PC-9 (cell line): ENCODE data around the gene TEX48. TPM values are rescaled to one million over a fixed set of nuclear protein-coding genes. Genes with fewer than 3 reads are reported as not detected.

Experiments used
- BruUV-seq: library from RNA; stranded (reverse); fragments of 400-500 nt; replicated peaks from 2 replicates; lab custom pipeline; 2021; lab: Mats Ljungman, UMichigan
- CTCF ChIA-PET: fragments of 300-600 bp; sonication (Branson Sonifier 250); formaldehyde crosslinking; loops from one replicate; lab custom pipeline; 2022; ENCODE audit warnings: antibody characterized with exemption; lab: Charles Lee
- POLR2A ChIA-PET: fragments of 300-600 bp; sonication (Branson Sonifier 250); formaldehyde crosslinking; loops from one replicate; lab custom pipeline; 2022; ENCODE audit warnings: antibody characterized with exemption; ENCODE audit not compliant: unreplicated experiment; lab: Charles Lee
- DNase-seq, 2 experiments: peaks; one replicate each; pipeline versions ENCODE4 v3.0.0 to v3.0.0-alpha.2; 2015 to 2022; ENCODE audit warnings: mixed read lengths in 1 of 2
- H2AFZ ChIP-seq: fragments of 200-600 bp; sonication (generic); 2 replicates; pipeline ENCODE4 v1.8.1; 2017; ENCODE audit warnings: antibody characterized with exemption
- H3F3A ChIP-seq: fragments of 200-600 bp; sonication (generic); 2 replicates; pipeline ENCODE4 v1.8.1; 2017; ENCODE audit warnings: antibody characterized with exemption, mild to moderate bottlenecking, low read depth; ENCODE audit not compliant: insufficient read depth
- H3K27ac ChIP-seq: fragments of 200-600 bp; sonication (generic); 2 replicates; pipeline ENCODE4 v1.6.1; 2016; ENCODE audit warnings: mixed run types
- H3K27me3 ChIP-seq: fragments of 200-600 bp; sonication (generic); 2 replicates; pipeline ENCODE4 v1.6.1; 2016; ENCODE audit warnings: low read depth, mixed run types; ENCODE audit not compliant: insufficient read depth
- H3K36me3 ChIP-seq: fragments of 200-600 bp; sonication (generic); 2 replicates; pipeline ENCODE4 v1.6.1; 2016; ENCODE audit warnings: low read depth, mixed run types
- H3K4me1 ChIP-seq: fragments of 200-600 bp; sonication (generic); replicated peaks from 2 replicates; pipeline ENCODE4 v1.6.1; 2016; ENCODE audit warnings: mixed run types; ENCODE audit not compliant: insufficient read depth
- H3K4me2 ChIP-seq: fragments of 200-600 bp; sonication (generic); 2 replicates; pipeline ENCODE4 v1.6.1; 2017; ENCODE audit warnings: mixed run types
- H3K4me3 ChIP-seq: fragments of 200-600 bp; sonication (generic); 2 replicates; pipeline ENCODE4 v1.6.1; 2016; ENCODE audit warnings: mixed run types
- H3K79me2 ChIP-seq: fragments of 200-600 bp; sonication (generic); 2 replicates; pipeline ENCODE4 v1.6.1; 2017; ENCODE audit warnings: low read depth, mixed run types
- H3K9me2 ChIP-seq: fragments of 200-600 bp; sonication (generic); 2 replicates; pipeline ENCODE4 v1.8.1; 2017; ENCODE audit warnings: mild to moderate bottlenecking; ENCODE audit not compliant: insufficient read depth
- H3K9me3 ChIP-seq: fragments of 200-600 bp; sonication (generic); 2 replicates; pipeline ENCODE4 v1.8.1; 2016; ENCODE audit warnings: low read depth; ENCODE audit not compliant: insufficient read depth
- H4K20me1 ChIP-seq: fragments of 200-600 bp; sonication (generic); 2 replicates; pipeline ENCODE4 v1.8.1; 2017; ENCODE audit not compliant: insufficient read depth
- CTCF ChIP-seq: fragments of 200-600 bp; sonication (generic); conservative IDR thresholded peaks from 2 replicates; pipeline ENCODE4 v1.6.1; 2017; ENCODE audit warnings: mixed run types, antibody characterized with exemption, mild to moderate bottlenecking, moderate library complexity
- EZH2 ChIP-seq: fragments of 200-600 bp; sonication (generic); IDR thresholded peaks from 2 replicates; pipeline ENCODE4 v1.8.0; 2017; ENCODE audit warnings: antibody characterized with exemption, low read depth
- intact Hi-C: fragments of 100-400 bp; cut with micrococcal nuclease; formaldehyde crosslinking; loops from one replicate; pipeline ENCODE4 v1.10.0; 2022; ENCODE audit not compliant: unreplicated experiment
- total RNA-seq: library from RNA; stranded (reverse); gene quantifications from 2 replicates; pipeline ENCODE4 v1.2.3, GENCODE V29; 2021

The TEX48 gene
- total RNA-seq, 1 experiment from 2014 or later: not detected

- Histone ChIP-seq H3K9me3 (no peaks in the 10 kb centered on the region), H4K20me1 (no peaks in the 10 kb centered on the region), H3K27me3 (no peaks in the 10 kb centered on the region), H3K36me3 (no peaks in the 10 kb centered on the region), H2AFZ (no peak overlapping the region), H3K9me2 (no peaks in the 10 kb centered on the region), H3K79me2 (no peaks in the 10 kb centered on the region), H3F3A (peaks cover 25% of the 10 kb centered on the region), H3K27ac (no peak overlapping the region), H3K4me2 (no peak overlapping the region), H3K4me3 (no peak overlapping the region), H3K4me1 (peaks cover 43% of the 10 kb centered on the region)
- TF ChIP-seq CTCF (no peak), EZH2 (no peak)
- BruUV-seq: no TSS peak
- POLR2A ChIA-PET: no interaction called here
- intact Hi-C loops: no loop called here
- CTCF ChIA-PET: interaction anchor here (0.6 kb wide), 1 partner anchor 210 kb away, joined by 3 read pairs; no protein-coding TSS in a partner anchor
- no peak for DNase-seq
Observed at GRCh38 chr9:114694719-114695269, 12.8 kb upstream of the TEX48 start.

- Histone ChIP-seq H3K4me2 (no peak overlapping the region), H3K4me3 (no peak overlapping the region), H3K36me3 (no peaks in the 10 kb centered on the region), H3K4me1 (peaks cover 43% of the 10 kb centered on the region), H3K9me2 (no peaks in the 10 kb centered on the region), H3K27me3 (no peaks in the 10 kb centered on the region), H2AFZ (no peak overlapping the region), H4K20me1 (no peaks in the 10 kb centered on the region), H3K79me2 (no peaks in the 10 kb centered on the region), H3K27ac (no peak overlapping the region), H3F3A (peaks cover 25% of the 10 kb centered on the region), H3K9me3 (no peaks in the 10 kb centered on the region)
- CTCF ChIA-PET: interaction anchor here (0.6 kb wide), 1 partner anchor 211 kb away, joined by 3 read pairs; no protein-coding TSS in a partner anchor
- POLR2A ChIA-PET: no interaction called here
- DNase-seq: peak in 1 of 2 experiments; percentile 74
- TF ChIP-seq CTCF (no peak), EZH2 (no peak)
- BruUV-seq: no TSS peak
- intact Hi-C loops: no loop called here
Observed at GRCh38 chr9:114694146-114694545, 12.2 kb upstream of the TEX48 start.

GRCh38 chr9:114693248-114693855 is 11.4 kb upstream of the TEX48 start:
- POLR2A ChIA-PET: no interaction called here
- intact Hi-C loops: no loop called here
- DNase-seq: no peak
- Histone ChIP-seq H3K4me2 (no peak overlapping the region), H3K27ac (no peak overlapping the region), H3K4me1 (peaks cover 43% of the 10 kb centered on the region), H3F3A (peaks cover 25% of the 10 kb centered on the region), H3K9me3 (no peaks in the 10 kb centered on the region), H4K20me1 (no peaks in the 10 kb centered on the region), H3K9me2 (no peaks in the 10 kb centered on the region), H3K27me3 (no peaks in the 10 kb centered on the region), H3K79me2 (no peaks in the 10 kb centered on the region), H3K36me3 (no peaks in the 10 kb centered on the region), H2AFZ (no peak overlapping the region), H3K4me3 (no peak overlapping the region)
- TF ChIP-seq EZH2 (no peak), CTCF (no peak)
- no TSS peak for BruUV-seq
- CTCF ChIA-PET: no interaction called here
